OCI-LY3 (cell line): ENCODE data around the gene S100A13.

Experiments
- H2AFZ ChIP-seq: fragments of 200-600, 300-600 bp; shearing (Covaris generic); 2 replicates; pipeline ENCODE4 v1.6.0; 2014; ENCODE audit warnings: antibody characterized with exemption, low read depth, low read length
- H3K27ac ChIP-seq: fragments of 200-600, 300-600 bp; sonication (generic); 2 replicates; pipeline ENCODE4 v1.5.1; 2014; ENCODE audit warnings: mild to moderate bottlenecking, low read length, moderate library complexity, mixed read lengths
- H3K27me3 ChIP-seq: fragments of 200-600, 300-600 bp; sonication (generic); 2 replicates; pipeline ENCODE4 v1.6.1; 2014; ENCODE audit warnings: low read depth, low read length, mixed read lengths
- H3K36me3 ChIP-seq: fragments of 200-600, 300-600 bp; sonication (generic); replicated peaks from 2 replicates; pipeline ENCODE3; 2014; ENCODE audit warnings: low read depth, low read length, mixed read lengths
- H3K4me1 ChIP-seq: fragments of 300-600, 200-600 bp; sonication (generic); 2 replicates; pipeline ENCODE4 v1.6.1; 2014; ENCODE audit warnings: low read length, mixed read lengths
- H3K4me2 ChIP-seq: fragments of 200-600, 300-600 bp; sonication (generic); 2 replicates; pipeline ENCODE4 v1.6.1; 2014; ENCODE audit warnings: low read length, mixed read lengths
- H3K4me3 ChIP-seq: fragments of 300-600, 200-600 bp; sonication (generic); 2 replicates; pipeline ENCODE4 v1.5.1; 2014; ENCODE audit warnings: antibody characterized with exemption, mild to moderate bottlenecking, low read length, moderate library complexity
- H3K79me2 ChIP-seq: fragments of 300-600, 200-600 bp; shearing (Covaris generic); 2 replicates; pipeline ENCODE4 v1.6.1; 2014; ENCODE audit warnings: mild to moderate bottlenecking, low read length, mixed read lengths
- H3K9ac ChIP-seq: fragments of 300-600, 200-600 bp; shearing (Covaris generic); 2 replicates; pipeline ENCODE4 v1.6.0; 2014; ENCODE audit warnings: mild to moderate bottlenecking, low read length, moderate library complexity
- H3K9me3 ChIP-seq: fragments of 200-600, 300-600 bp; shearing (Covaris generic); 2 replicates; pipeline ENCODE4 v1.6.1; 2014; ENCODE audit warnings: low read length, mixed read lengths; ENCODE audit not compliant: insufficient read depth
- H4K20me1 ChIP-seq: fragments of 200-600, 300-600 bp; sonication (generic); 2 replicates; pipeline ENCODE4 v1.6.1; 2016; ENCODE audit warnings: low read length, mixed read lengths; ENCODE audit not compliant: insufficient read depth
- CTCF ChIP-seq: fragments of 200-600, 300-600 bp; sonication (generic); IDR thresholded peaks from 2 replicates; pipeline ENCODE4 v1.5.1; 2014; ENCODE audit warnings: antibody characterized with exemption, low read length, low read depth
- EZH2phosphoT487 ChIP-seq: fragments of 200-600 bp; shearing (Covaris generic); IDR thresholded peaks from 2 replicates; pipeline ENCODE4 v1.6.1; 2018; ENCODE audit warnings: antibody characterized with exemption, mixed run types, low read depth

The S100A13 gene

GRCh38 chr1:153614189-153614900 lies 13.0 kb downstream of the S100A13 start:
- TF ChIP-seq EZH2phosphoT487: no peak
- TF ChIP-seq CTCF: no peak
- no peaks in the 10 kb centered on the region for H3K27me3 ChIP-seq
- no peak overlapping the region for H3K9ac ChIP-seq
- H3K36me3 ChIP-seq: peaks cover 3% of the 10 kb centered on the region
- no peak overlapping the region for H2AFZ ChIP-seq
- H3K79me2 ChIP-seq: no peaks in the 10 kb centered on the region
- H3K9me3 ChIP-seq: no peaks in the 10 kb centered on the region
- no peak overlapping the region for H3K4me2 ChIP-seq
- no peaks in the 10 kb centered on the region for H4K20me1 ChIP-seq
- H3K27ac ChIP-seq: no peak overlapping the region
- H3K4me3 ChIP-seq: no peak overlapping the region
- H3K4me1 ChIP-seq: peaks cover 32% of the 10 kb centered on the region

GRCh38 chr1:153613406-153613805 lies 13.9 kb downstream of the S100A13 start:
- TF ChIP-seq EZH2phosphoT487 (no peak), CTCF (no peak)
- Histone ChIP-seq H3K27me3 (no peaks in the 10 kb centered on the region), H3K79me2 (no peaks in the 10 kb centered on the region), H4K20me1 (no peaks in the 10 kb centered on the region), H3K9ac (no peak overlapping the region), H3K27ac (no peak overlapping the region), H3K4me1 (peaks cover 32% of the 10 kb centered on the region), H3K36me3 (no peaks in the 10 kb centered on the region), H3K4me3 (no peak overlapping the region), H3K9me3 (no peaks in the 10 kb centered on the region), H3K4me2 (no peak overlapping the region), H2AFZ (no peak overlapping the region)

GRCh38 chr1:153612755-153613331 lies 14.5 kb downstream of the S100A13 start, which contains the start of gene S100A16:
TSS of gene S100A16 (minus strand) at chr1:153613137. CDS start at chr1:153608151, 4,986 bp downstream.
- no peak within 1 kb of the TSS for H3K9ac ChIP-seq
- H2AFZ ChIP-seq: no peak within 1 kb of the TSS
- TF ChIP-seq EZH2phosphoT487: no peak
- TF ChIP-seq CTCF: no peak
- H3K79me2 ChIP-seq: no peaks in the 10 kb centered on the region
- no peak within 1 kb of the TSS for H3K4me2 ChIP-seq
- no peaks in the 10 kb centered on the region for H3K9me3 ChIP-seq
- peaks cover 30% of the 10 kb centered on the region for H3K4me1 ChIP-seq
- no peaks in the 10 kb centered on the region for H4K20me1 ChIP-seq
- H3K36me3 ChIP-seq: no peaks in the 10 kb centered on the region
- H3K27ac ChIP-seq: no peak within 1 kb of the TSS
- H3K4me3 ChIP-seq: no peak within 1 kb of the TSS
- H3K27me3 ChIP-seq: no peaks in the 10 kb centered on the region

- Histone ChIP-seq H4K20me1 (no peaks in the 10 kb centered on the region), H3K27me3 (no peaks in the 10 kb centered on the region), H3K79me2 (no peaks in the 10 kb centered on the region), H3K9ac (no peak overlapping the region), H3K9me3 (no peaks in the 10 kb centered on the region), H3K4me1 (peaks cover 26% of the 10 kb centered on the region), H3K27ac (no peak overlapping the region), H3K36me3 (no peaks in the 10 kb centered on the region), H3K4me3 (no peak overlapping the region), H2AFZ (no peak overlapping the region), H3K4me2 (no peak overlapping the region)
- TF ChIP-seq EZH2phosphoT487 (no peak), CTCF (no peak)
Measured at GRCh38 chr1:153612111-153612754, 15.1 kb downstream of the S100A13 start.
